ENCODE data around the gene RPP14. TPM values are rescaled to one million over a fixed set of nuclear protein-coding genes. Genes with fewer than 3 reads are reported as not detected.

The RPP14 gene
- total RNA-seq, 1 experiment from 2014 or later = 6.5 TPM

DNA sequence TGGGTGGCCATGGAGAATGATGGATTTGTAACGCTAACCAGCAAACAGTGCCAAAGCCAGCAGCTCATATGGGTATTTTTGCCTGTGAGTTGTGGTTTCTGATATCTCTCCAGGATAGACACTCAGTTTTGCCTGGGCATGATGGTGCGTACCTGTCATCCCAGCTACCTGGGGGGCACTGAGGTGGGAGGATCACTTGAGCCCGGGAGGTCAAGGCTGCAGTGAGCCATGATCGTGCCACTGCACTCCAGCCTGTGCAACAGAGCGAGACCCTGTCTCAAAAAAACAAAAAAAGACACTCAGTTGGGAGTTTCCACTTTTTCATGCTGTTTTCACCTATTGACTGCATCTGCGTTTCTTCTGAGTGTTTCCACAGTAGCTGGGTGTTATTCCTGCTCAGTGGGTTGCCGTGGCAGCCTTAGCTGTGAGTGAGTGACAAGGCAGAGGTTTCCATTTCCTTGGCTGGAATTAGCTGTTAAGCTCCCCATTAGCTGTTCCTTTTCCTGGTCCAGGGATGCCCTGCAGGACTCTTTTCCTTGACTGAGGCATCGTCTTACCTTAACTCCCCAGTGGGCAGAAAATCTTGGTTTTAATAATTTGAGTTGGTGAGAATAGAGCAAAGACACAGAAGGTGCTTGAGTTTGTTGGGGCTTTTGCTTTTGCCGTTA, 14.2 kb upstream of the RPP14 start:
- no peak for DNase-seq (ENCODE audit: low spot score)

DNA sequence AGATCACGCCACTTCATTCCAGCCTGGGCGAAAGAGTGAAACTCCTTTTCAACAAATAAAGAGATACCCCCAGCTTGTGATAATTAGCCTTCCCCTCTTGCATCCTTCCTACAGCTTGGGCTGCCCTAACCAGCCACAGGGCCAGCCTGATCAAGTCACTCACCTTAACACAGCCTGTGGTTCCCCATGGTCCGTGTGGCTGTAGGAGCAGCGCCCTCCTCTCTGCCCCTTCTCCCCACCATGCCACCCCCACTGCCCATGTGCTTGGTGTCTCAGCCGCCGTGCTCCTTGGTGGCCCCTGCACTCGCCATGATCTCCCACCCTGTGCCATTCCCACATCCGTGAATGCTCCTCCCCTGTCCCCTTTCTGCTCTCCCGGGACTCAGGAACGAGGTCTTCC, 13.2 kb upstream of the RPP14 start:
- DNase-seq (ENCODE audit: low spot score) = no peak

DNA sequence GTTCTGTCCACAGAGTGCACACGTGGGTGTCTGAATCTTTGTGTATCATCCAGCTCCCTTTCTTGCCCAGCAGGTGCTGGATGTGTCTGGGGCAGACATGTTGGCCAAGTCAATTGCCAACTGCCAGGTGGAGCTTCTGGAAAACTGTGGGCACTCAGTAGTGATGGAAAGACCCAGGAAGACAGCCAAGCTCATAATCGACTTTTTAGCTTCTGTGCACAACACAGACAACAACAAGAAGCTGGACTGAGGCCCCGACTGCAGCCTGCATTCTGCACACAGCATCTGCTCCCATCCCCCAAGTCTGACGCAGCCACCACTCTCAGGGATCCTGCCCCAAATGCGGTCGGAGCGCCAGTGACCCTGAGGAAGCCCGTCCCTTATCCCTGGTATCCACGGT, 12.5 kb upstream of the RPP14 start:
- DNase-seq (ENCODE audit: low spot score) = no peak

DNA sequence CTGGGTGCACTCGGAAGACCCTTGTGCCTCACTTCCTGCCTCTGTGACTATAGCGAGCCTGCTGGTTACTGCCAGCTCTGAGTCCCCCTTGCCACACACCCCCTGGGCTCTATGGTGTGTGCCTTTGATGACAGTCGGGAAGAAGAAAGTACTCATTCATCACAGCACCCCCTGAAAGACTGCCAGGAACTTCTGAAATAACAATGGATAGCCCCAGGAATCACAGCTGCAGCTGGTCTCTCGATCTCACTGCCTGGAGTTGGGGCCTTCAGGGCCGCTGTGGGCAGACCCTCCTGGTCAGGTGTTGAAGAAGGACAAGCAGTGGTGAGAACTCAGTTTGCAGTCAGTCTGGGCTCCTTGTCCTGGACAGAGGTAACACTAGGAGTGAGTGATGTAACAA, 9.8 kb upstream of the RPP14 start:
- no peak for DNase-seq (ENCODE audit: low spot score)

DNA sequence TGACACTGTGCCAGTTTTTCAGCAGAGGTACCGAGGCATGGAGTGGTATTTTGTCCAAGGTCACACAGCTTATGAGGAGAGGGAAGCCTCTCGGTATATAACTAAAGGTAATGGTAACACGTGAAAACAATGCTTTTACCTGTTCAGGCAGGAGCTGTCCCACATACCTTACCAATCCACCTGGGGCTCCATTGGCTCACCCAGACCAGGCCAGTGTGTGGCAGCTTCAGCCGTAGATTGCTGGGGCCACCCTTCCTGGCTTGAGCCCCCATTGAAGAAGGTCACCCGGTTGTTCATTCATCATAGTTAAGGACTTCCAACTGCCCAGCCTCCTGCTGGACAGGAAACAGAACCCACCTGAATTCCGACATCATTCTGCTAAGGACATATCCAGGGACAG, 9.2 kb upstream of the RPP14 start:
- no peak for DNase-seq (ENCODE audit: low spot score)

DNA sequence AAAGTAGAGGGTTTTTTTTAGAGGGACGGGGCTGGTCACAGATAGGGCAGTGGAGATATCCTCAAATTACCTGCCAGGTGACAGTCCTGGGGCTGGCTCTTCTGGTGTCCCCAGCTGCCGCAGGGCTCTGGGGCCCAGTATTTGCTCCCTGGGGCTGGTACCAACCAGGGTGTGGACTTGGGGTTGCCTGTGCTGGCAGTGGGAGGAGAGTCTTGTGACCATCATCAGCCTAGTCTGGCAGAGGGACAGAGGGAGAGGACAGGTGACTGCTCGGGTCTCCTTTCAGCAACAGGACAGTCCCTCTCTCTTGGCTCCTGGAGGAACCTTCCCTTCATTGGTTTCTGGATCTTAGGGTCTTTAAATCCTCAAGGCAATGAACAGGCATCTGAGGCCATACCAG, 7.9 kb upstream of the RPP14 start:
- DNase-seq (ENCODE audit: low spot score) = no peak

DNA sequence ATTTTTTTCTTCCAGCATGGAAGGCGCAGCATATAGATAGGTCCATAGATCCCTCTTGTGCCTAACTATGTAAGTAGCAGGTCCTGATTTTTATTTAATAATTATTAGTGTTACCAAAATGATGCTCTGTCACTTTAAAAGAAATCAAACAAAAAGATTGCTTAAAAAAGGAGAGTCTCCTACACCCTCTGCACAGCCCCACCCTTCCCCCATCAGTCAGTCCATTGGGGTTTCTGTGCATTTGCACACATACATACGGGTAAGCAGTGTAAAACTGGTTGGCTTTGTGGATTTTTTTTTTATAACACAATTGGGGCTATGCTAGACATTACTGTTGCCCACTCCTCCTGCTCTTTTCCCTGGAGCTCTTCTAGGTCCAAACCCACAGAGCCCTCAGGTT, 7.0 kb upstream of the RPP14 start:
- DNase-seq (ENCODE audit: low spot score) = no peak

DNA sequence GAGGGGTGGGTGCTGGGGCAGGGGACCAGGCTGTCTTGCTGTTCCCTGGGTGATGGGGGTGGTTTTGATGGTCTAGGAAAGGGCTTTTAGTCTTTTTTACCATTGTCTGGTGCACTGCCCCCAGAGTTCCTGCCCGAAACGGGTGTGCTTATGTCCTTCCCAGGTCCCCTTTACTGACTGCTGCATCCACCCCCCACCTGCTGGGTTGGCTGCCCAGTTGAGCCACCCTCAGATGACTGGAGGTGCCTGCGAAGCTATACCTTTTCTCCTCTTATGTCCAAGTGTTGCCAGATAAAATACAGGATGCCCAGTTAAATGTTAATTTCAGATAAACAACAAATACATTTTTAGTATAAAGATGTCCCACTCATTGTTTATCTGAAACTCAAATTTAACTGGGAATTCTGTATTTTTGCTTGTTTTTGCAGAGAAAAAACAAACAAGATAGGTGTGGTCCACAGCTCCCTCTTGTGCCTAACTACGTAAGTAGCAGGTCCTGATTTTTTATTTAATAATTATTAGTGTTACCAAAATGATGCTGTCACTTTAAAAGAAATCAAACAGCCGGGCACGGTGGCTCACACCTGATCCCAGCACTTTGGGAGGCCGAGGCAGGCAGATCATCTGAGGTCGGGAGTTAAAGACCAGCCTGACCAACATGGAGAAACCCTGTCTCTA, 6.1 kb upstream of the RPP14 start:
- peak; percentile 28 for DNase-seq (ENCODE audit: low spot score)

DNA sequence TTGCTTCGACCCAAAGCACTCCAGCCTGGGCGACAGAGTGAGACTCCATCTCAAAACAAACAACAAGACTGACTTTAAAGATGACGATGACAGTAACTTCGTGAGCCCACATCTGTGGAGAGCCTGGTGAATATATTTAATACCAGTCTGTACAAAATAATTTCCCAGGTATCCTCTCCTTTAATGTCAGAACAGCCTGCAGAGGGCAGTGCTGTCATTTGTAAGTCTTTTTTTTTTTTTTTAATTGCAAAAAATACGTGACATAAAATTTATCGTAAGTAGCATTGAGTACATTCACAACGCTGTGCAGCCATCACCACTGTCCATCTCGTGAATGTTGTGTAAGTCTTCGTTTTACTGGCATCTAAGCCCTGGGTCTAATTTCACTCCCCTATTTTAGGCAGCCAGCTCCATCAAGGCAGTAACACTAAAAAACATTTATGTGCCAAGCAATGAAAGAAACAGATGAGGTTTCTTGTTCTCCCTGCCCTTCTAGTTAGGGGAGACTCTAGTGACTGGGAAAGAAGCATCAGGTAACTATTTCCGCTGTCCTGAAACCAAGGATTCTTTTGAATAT, 1.7 kb downstream of the RPP14 start:
- peak; percentile 56 for DNase-seq (ENCODE audit: low spot score)

DNA sequence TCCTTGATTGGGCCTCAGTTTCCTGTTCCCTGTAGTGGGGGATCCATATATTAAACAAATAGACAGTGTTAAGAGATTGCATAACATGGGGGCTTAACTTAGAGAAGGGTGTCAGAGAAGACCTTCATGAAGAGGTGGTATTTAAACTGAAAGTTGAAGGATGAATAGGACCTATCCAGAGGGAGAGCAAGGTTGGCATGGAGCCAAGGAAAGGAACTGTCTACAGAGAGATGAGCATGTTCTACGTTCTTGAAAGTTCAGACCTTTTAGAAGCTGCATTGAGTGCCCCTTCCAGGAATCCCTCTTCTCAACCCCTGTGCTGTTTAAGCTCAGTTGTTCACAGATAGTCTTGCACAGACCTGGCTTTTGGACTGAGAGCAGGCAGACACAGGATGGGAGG, 2.7 kb downstream of the RPP14 start:
- DNase-seq (ENCODE audit: low spot score) = no peak

DNA sequence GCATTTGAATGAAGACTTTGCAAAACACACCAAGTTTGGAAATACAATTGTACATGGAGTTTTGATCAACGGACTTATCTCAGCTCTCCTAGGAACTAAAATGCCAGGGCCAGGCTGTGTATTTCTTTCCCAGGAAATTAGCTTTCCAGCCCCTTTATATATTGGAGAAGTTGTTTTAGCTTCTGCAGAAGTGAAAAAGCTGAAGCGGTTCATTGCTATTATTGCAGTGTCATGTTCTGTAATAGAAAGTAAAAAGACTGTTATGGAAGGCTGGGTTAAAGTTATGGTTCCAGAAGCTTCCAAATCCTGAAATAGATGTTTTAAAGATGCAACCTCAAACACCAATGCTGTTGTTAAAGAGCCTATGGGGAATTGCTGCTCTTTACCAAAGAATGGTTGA, 11.8 kb downstream of the RPP14 start:
- DNase-seq (ENCODE audit: low spot score) = no peak

DNA sequence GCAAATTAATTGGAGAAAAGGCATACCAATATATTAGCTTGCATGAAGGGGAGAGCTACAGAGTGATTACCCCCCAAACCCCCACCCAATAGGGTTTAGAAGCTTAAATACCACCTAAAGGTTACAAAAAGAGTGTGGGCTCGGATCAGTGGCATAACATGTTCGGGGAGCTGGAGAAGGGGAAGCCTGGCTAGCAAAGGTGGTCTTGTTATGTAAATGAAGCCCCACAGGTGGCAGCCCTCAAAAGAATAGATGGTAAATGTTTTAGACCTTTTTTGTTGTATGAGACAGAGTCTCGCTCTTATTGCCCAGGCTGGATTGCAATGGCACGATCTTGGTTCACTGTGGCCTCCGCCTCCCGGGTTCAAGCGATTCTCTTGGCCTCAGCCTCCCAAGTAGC, 15.7 kb downstream of the RPP14 start:
- no peak for DNase-seq (ENCODE audit: low spot score)

DNA sequence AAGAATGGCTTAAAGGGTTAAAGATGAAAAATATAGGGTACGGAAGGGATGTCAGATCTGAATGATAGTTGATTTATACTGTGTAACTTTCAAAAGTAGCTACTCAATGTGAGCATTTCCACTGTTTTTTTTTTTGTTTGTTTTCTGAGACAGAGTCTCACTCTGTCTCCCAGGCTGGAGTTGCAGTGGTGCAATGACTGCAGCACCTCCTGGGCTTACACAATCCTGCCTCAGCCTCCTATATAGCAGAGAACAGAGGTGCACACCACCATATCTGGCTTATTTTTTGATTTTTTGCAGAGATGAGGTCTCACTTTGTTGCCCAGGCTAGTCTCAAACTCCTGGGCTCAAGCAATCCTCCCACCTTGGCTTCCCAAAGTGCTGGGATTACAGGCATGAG, 16.7 kb downstream of the RPP14 start:
- no peak for DNase-seq (ENCODE audit: low spot score)

DNA sequence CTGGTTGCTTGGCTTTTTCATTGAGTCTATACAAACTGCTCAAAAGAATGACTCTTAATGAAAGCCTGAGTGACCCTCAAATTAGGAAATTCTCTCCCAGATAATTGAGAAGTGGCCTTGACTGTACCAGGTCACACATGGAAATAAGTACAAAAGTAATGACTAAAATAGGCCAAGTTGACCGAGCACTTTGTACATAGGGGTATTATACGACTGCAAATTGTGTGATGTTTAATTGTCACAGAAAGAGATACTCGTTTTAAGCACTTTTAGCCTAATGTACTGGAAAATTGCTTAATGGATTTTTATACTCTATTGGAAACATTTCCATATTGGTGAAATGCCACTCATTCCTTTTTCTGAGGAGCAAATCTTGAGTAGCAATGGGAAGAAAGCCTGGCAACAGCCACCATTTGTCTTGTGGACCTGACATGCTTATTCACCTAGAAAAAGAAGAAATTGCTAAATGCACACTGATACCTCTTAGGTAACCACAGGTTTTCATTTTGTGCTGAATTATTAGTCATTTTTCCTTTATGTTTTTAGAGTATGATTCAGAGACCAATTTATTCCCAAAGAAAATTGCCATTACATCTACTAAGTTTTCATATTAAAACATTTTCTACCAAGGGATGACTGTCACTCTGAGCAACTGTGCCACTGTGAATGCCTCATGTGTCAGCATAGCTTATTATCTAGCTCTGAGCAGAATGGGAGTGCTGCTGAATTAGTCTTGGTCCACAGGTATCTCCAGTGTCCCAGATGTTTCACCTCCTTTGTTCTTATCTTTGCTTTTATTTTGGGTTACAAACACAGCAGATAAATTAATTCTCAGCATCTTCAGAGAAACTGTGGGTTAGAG, 17.7 kb downstream of the RPP14 start:
- no peak for DNase-seq (ENCODE audit: low spot score)

DNA sequence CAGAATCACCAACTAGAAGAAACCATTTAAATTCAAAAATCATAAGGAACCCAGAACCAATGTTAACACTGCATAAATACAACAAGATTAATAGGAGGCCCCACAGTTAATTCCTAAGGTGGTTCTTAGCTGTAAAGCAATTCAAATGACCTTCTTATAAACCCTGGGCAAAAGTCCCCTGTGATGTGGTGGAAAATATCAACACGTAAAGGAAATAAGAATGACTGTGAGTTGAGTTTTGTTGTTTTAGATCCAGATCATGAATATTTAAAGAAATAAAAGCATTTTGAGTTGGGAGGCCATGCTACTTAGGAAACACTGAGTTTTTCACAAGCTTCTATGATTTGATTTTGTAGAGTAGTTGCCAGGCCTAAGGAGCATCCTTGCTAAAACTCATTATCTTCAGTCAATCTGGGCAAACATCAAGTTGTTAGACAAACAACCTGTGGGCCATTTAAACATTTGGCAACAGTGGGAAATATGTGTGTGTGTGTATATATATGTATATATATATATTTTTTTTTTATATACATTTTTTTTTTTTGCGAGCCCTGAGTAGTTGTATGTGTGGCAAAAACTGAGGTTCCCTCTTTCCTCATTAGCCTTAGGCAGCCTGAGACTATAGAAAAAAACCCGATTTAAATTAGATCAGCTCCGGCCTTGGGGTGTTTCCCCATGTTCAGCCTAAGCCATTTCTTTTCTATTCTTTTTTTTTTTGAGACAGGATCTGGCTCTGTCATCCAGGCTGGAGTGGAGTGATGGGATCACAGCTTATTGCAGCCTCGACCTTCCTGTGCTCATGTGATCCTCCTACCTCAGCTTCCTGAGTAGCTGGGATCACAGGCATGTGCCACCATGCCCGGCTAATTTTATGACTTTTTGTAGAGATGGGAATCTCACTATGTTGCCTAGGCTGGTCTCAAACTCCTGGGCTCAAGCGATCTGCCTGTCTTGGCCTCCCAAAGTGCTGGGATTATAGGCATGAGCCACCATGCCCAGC, 18.6 kb downstream of the RPP14 start:
- DNase-seq (ENCODE audit: low spot score) = no peak

DNA sequence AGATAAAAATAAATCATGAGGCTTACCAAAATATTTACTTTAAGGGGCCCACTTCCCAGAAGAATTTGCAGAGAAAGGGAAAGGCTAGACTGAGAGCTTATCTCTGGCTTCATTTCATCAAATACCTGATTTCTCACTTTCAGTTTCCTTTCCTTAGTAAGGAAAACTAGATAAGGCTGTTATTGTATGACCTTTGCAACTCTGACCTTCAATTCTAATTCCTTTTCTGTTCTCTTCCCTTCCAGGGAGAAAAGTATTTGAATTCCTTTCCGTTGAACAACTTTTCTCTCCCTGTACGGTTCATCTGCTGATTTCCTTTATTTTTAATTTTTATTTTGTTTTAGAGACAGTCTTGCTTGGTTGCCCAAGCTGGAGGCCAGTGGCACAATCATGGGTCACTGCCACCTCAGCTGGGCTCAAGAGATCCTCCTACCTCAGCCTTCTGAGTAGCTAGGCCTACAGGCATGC, 19.5 kb downstream of the RPP14 start:
- DNase-seq (ENCODE audit: low spot score) = no peak

DNA sequence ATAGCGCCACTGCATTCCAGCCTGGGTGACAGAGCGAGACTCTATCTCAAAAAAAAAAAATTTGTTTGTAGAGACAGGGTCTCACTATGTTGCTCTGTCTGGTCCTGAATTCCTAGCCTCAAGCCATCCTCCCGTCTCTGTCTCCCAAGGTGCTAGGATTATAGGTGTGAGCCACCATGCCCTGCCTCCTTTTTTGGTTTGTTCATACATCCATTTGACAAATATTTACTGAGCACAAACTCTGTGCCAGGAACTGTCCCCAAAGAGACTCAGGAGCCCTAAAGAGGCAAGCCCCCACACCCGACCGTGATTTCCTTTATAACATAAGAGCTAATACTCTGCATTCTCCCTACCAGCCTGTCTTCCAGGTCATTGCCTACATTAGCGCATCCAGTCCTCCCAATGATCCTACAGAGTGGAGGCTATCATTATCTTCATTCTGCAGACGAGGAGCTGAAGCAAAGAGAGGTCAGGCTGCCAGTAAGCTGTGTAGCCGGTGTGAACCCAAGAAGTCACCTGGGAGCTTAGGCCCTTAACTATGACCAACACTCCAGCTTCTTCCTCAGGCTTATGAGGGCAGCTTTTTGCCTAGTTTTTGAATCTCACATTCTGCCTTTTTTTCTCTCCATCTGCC, 20.3 kb downstream of the RPP14 start:
- no peak for DNase-seq (ENCODE audit: low spot score)

DNA sequence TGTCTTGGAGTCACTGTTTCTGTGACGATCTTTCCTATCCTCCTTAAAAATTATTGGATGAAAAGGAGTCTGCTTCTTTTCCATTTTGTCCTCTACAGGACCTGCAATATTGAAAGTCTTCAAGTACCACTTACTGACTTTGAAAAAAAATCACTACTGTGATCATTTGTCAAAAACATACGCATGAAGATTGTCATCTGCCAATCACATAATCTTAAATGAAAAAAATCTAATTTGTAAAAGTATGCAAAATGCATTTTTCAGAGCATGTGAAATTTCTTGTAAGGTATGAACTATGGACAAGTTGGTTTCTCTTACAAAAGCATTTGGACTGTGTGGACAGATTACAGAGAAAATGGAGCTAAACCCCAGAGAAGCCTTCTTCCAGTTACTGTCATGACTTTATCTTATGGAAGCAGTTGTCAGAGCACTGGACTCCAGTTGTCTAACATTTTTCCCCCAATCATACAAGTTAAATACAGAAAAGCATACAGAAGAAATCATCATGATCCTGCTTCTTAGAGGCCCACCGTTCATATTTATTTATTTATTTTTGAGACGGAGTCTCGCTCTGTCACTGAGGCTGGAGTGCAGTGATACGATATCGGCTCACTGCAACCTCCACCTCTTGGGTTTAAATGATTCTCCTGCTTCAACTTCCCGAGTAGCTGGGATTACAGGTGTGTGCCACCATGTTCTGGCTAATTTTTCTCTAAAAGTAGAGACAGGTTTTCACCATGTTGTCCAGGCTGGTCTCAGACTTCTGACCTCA, 23.3 kb downstream of the RPP14 start:
- no peak for DNase-seq (ENCODE audit: low spot score)

DNA sequence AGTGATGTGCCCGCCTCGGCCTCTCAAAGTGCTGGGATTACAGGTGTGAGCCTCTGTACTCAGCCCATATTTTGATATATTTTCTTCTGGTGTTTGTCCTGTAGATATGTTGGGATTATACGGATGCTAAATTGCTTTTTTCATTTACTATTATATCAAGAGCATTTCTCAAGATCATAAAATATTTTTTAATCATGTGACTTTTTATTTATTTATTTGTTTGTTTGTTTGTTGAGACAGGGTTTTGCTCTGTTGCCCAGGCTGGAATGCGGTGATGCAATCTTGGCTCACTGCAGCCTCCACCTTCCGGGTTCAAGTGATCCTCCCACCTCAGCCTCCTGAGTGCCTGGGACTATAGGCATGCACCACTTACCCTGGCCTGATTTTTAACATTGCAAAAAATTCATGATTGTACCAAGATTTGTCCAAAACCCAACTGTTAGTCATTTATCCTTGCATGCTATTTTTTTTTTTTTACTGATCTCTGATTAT, 23.9 kb downstream of the RPP14 start:
- DNase-seq (ENCODE audit: low spot score) = no peak

Data from HT-29 (cell line).